ENCODE measurements around the gene PTPN13.

DNA sequence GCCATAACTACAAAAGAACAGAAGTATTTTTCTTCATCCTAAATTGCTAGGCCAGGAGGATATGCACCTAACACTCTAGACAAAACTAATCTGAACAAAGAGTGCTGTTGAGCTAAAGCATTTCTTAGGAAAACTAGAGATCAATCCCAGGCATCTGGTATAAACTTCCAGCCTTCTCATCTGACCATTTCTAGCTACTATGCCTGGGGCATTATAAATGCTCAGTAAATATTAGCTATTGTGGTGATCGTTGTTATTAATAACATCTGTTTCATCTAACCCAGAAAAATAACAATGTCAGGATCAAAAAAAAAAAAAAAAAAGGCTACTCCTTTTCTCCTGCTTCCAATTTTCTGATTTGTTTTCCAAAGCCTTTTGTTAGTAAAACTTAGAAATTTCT is 262.8 kb downstream of the PTPN13 start:
- TF ChIP-seq CTCF (conservative IDR thresholded peaks at IDR 0.05; ENCODE audit: low read length) (no peak), EZH2phosphoT487 (IDR thresholded peaks at IDR 0.05; ENCODE audit: borderline replicate concordance) (no peak)

All from Loucy (cell line).